PC-9 (cell line): Measurements from ENCODE around the gene GOT2. TPM values are rescaled to one million over a fixed set of nuclear protein-coding genes. Genes with fewer than 3 reads are reported as not detected.

Experiments used
- BruUV-seq: library from RNA; stranded (reverse); fragments of 400-500 nt; replicated peaks from 2 replicates; lab custom pipeline; 2021; lab: Mats Ljungman, UMichigan
- CTCF ChIA-PET: fragments of 300-600 bp; sonication (Branson Sonifier 250); formaldehyde crosslinking; loops from one replicate; lab custom pipeline; 2022; ENCODE audit warnings: antibody characterized with exemption; lab: Charles Lee
- POLR2A ChIA-PET: fragments of 300-600 bp; sonication (Branson Sonifier 250); formaldehyde crosslinking; loops from one replicate; lab custom pipeline; 2022; ENCODE audit warnings: antibody characterized with exemption; ENCODE audit not compliant: unreplicated experiment; lab: Charles Lee
- DNase-seq, 2 experiments: peaks; one replicate each; pipeline versions ENCODE4 v3.0.0 to v3.0.0-alpha.2; 2015 to 2022; ENCODE audit warnings: mixed read lengths in 1 of 2
- H2AFZ ChIP-seq: fragments of 200-600 bp; sonication (generic); 2 replicates; pipeline ENCODE4 v1.8.1; 2017; ENCODE audit warnings: antibody characterized with exemption
- H3F3A ChIP-seq: fragments of 200-600 bp; sonication (generic); 2 replicates; pipeline ENCODE4 v1.8.1; 2017; ENCODE audit warnings: antibody characterized with exemption, mild to moderate bottlenecking, low read depth; ENCODE audit not compliant: insufficient read depth
- H3K27ac ChIP-seq: fragments of 200-600 bp; sonication (generic); 2 replicates; pipeline ENCODE4 v1.6.1; 2016; ENCODE audit warnings: mixed run types
- H3K27me3 ChIP-seq: fragments of 200-600 bp; sonication (generic); 2 replicates; pipeline ENCODE4 v1.6.1; 2016; ENCODE audit warnings: low read depth, mixed run types; ENCODE audit not compliant: insufficient read depth
- H3K36me3 ChIP-seq: fragments of 200-600 bp; sonication (generic); 2 replicates; pipeline ENCODE4 v1.6.1; 2016; ENCODE audit warnings: low read depth, mixed run types
- H3K4me1 ChIP-seq: fragments of 200-600 bp; sonication (generic); replicated peaks from 2 replicates; pipeline ENCODE4 v1.6.1; 2016; ENCODE audit warnings: mixed run types; ENCODE audit not compliant: insufficient read depth
- H3K4me2 ChIP-seq: fragments of 200-600 bp; sonication (generic); 2 replicates; pipeline ENCODE4 v1.6.1; 2017; ENCODE audit warnings: mixed run types
- H3K4me3 ChIP-seq: fragments of 200-600 bp; sonication (generic); 2 replicates; pipeline ENCODE4 v1.6.1; 2016; ENCODE audit warnings: mixed run types
- H3K79me2 ChIP-seq: fragments of 200-600 bp; sonication (generic); 2 replicates; pipeline ENCODE4 v1.6.1; 2017; ENCODE audit warnings: low read depth, mixed run types
- H3K9me2 ChIP-seq: fragments of 200-600 bp; sonication (generic); 2 replicates; pipeline ENCODE4 v1.8.1; 2017; ENCODE audit warnings: mild to moderate bottlenecking; ENCODE audit not compliant: insufficient read depth
- H3K9me3 ChIP-seq: fragments of 200-600 bp; sonication (generic); 2 replicates; pipeline ENCODE4 v1.8.1; 2016; ENCODE audit warnings: low read depth; ENCODE audit not compliant: insufficient read depth
- H4K20me1 ChIP-seq: fragments of 200-600 bp; sonication (generic); 2 replicates; pipeline ENCODE4 v1.8.1; 2017; ENCODE audit not compliant: insufficient read depth
- CTCF ChIP-seq: fragments of 200-600 bp; sonication (generic); conservative IDR thresholded peaks from 2 replicates; pipeline ENCODE4 v1.6.1; 2017; ENCODE audit warnings: mixed run types, antibody characterized with exemption, mild to moderate bottlenecking, moderate library complexity
- EZH2 ChIP-seq: fragments of 200-600 bp; sonication (generic); IDR thresholded peaks from 2 replicates; pipeline ENCODE4 v1.8.0; 2017; ENCODE audit warnings: antibody characterized with exemption, low read depth
- intact Hi-C: fragments of 100-400 bp; cut with micrococcal nuclease; formaldehyde crosslinking; loops from one replicate; pipeline ENCODE4 v1.10.0; 2022; ENCODE audit not compliant: unreplicated experiment
- total RNA-seq: library from RNA; stranded (reverse); gene quantifications from 2 replicates; pipeline ENCODE4 v1.2.3, GENCODE V29; 2021

GOT2 gene
- total RNA-seq, 1 experiment from 2014 or later, result 125 TPM

- Histone ChIP-seq H3K9me3 (no peaks in the 10 kb centered on the region), H3K79me2 (no peaks in the 10 kb centered on the region), H3K4me3 (no peak overlapping the region), H3K9me2 (no peaks in the 10 kb centered on the region), H3K27ac (no peak overlapping the region), H4K20me1 (no peaks in the 10 kb centered on the region), H3F3A (peaks cover 7% of the 10 kb centered on the region; the same call in 1 of the 2 replicates), H3K4me1 (no peaks in the 10 kb centered on the region), H2AFZ (no peak overlapping the region), H3K4me2 (no peak overlapping the region), H3K36me3 (no peaks in the 10 kb centered on the region), H3K27me3 (no peaks in the 10 kb centered on the region)
- no peak for DNase-seq
- intact Hi-C loops, result loop anchor here (10.0 kb wide), 1 partner anchor 634 kb away; the partner anchor contains the start of gene MMP15
- no TSS peak for BruUV-seq
- no peak for TF ChIP-seq CTCF
- no peak for TF ChIP-seq EZH2
- CTCF ChIA-PET, result no interaction called here
- POLR2A ChIA-PET, result no interaction called here
These were observed 75.3 kb downstream of the GOT2 start for GRCh38 chr16:58658796-58659211.

Other genes starting within 250 kb of the GOT2 start
- gene NDRG4, start 234.2 kb downstream of the GOT2 start, total RNA-seq, result 4.8 and 6.0 TPM in 2 replicates
- gene SETD6, start 218.8 kb downstream of the GOT2 start, total RNA-seq, result 19.2 and 21.4 TPM in 2 replicates
- 141 and 233 TPM in 2 replicates for gene CNOT1, start 104.5 kb downstream of the GOT2 start, total RNA-seq
- gene SLC38A7, start 49.5 kb downstream of the GOT2 start, total RNA-seq, result 17.2 and 18.6 TPM in 2 replicates